Limb (tissue), 2 donors: ENCODE measurements around the gene COA1.
"Not testable (repeated sequence)": the region's sequence is repeated elsewhere in the genome, so short reads cannot be mapped to it uniquely, and the experiment has no call there.

Experiments
- DNase-seq, 2 donors: peaks; one replicate each; pipeline ENCODE4 v3.0.0-alpha.2; 2016; ENCODE audit errors: extremely low spot score in 2 of 2

COA1 gene

GRCh38 chr7:43691611-43692010, 37.7 kb downstream of the COA1 start:
- DNase-seq = no peak

DNA sequence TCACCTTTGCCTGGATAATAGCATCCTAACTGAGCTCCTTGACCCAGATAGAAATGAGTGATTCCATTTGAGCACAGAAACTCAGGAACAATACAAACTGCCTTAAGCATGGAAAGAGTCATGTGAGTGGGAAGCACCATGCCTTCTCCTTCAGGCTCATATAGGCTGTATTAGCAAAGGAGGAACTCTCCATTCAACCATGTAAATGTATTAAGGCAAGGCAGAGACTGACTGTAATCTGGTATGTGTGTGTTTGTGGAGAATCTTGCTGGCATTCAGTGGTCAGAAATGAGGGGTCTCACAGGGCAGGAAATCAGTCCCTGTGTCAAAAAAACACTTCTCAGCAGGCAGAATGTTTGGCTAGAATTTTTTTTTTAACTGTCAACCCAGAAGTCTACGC, 40.2 kb downstream of the COA1 start:
- DNase-seq = no peak

DNA sequence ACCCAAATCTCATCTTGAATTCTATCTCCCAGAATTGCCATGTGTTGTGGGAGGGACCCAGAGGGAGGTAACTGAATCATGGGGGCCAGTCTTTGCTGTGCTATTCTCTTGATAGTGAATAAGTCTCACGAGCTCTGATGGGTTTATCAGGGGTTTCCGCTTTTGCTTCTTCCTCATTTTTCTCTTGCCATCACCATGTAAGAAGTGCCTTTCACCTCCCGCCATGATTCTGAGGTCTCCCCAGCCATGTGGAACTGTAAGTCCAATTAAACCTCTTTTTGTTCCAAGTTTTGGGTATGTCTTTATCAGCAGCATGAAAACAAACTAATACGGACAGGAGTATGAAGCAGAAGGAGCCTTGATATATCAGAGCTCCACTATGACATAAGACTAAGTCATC, 41.5 kb downstream of the COA1 start:
- not testable (repeated sequence) for DNase-seq

- no peak for DNase-seq
Measured at GRCh38 chr7:43686991-43687390, 42.3 kb downstream of the COA1 start.

DNA sequence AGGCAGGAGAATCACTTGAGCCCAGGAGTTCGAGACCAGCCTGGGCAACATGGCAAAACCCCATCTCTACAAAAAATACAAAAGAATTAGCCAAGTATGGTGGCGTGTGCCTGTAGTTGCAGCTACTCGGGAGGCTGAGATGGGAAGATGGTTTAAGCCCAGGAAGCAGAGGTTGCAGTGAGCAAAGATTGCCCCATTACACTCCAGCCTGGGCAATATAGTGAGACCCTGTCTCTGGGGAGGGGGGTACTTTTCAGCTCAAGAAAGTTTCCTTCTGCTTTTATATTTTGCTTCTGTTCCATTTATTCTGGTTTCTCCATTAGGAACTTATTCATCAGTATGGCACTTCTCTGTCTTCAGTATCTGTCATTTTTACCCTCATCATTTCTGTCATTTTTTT, 48.6 kb downstream of the COA1 start:
- no peak for DNase-seq

DNA sequence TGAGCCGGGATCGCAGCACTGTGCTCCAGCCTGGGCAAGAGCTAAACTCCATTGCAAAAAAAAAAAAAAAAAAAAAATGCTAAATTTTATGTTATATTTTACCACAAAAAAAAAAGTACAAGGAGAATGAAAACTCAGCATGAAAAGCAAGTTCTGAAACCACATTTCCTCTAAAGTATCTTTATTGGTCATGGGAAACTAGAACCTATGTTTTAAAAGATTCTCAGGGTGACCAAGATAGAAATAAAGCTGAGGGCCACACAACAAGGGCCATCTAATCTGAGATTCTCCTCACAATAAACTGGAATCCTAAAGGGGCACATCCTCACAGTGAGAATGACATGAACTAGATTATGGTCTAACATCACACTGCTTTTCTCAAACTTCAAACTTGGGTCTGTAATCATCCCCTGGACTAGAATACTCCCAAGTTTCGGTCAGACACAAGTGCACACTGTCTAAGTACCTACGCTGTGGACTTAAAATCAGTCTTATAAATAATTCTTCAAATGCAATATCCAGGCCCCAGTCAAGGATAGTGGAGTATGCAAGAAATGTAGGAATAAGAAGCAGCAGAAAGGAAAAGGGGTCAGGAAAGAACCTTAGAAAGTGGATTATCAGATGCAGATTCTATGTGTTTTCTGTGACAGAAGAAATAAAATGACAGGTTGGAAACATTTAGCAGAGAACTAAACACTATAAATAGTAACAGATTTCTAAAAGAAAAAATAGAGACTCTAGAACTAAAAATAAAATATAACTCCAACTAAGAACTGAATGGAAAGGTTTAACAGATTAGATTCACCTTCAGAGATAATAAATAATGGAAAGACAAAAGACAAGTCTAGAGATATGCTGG, 49.9 kb downstream of the COA1 start:
- no peak for DNase-seq

DNA sequence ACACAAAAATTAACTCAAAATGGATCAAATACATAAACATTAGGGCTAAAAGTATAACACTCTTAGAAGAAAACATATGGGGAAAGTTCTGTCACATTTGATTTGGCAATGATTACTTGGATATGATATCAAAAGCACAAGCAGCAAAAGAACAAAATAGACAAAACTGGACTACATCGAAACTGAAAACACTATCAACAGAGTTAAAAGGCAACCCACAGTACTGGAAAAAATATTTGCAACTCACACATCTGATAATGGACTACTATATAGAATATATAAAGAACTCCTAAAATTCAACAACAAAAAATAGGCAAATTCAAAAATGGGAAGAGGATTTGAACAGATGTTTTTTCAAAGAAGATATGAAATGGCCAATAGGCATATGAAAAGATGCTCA, 51.0 kb downstream of the COA1 start:
- no peak for DNase-seq

DNA sequence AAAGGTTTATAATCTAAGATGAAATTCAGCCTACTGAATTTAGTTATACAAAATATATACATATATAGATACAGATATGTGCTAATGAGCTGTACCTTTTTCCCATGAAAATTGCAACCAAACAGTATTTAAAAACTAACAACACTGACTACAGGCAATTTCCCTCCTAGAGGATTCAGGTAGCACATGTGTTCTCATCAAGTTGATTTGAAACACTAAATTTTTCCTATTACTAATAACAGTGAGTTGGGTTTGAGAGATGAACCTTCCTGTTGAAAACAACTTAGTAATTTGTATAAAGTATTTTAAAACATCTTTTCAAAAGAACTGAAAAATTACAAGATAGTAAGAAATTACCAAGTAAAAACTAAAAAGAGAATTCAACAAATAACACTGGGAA, 51.5 kb downstream of the COA1 start:
- DNase-seq = no peak

DNA sequence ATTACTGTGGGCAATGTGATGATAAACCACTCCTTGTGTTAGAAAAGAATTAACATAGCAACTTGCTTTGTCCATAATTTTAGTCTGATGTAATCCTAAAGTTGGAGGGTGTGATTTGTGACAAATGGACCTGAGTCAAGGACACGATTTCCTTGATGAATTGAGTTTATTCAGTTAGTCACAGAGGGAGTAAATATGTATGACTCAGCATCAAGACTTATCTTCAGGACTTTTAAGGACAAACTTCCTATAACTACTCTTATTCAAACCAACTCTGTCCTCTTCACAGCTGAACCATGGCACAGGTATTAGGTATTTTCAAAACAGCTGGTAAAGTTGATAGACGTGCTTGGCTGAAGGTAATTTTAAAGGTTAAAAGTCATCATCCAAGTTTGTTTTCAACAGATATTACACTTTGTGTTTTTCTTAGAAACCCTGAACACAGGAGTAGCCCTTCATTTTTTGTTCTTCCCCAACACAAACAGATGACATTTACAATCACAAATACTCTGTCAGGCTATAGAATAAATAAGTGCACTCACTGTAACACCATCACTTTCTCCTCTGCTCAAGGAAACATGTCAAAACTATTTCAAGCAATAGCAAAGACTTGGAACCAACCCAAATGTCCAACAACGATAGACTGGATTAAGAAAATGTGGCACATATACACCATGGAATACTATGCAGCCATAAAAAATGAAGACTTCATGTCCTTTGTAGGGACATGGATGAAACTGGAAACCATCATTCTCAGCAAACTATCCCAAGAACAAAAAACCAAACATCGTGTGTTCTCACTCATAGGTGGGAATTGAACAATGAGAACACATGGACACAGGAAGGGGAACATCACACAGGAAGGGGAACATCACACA, 54.5 kb downstream of the COA1 start:
- DNase-seq = no peak

DNA sequence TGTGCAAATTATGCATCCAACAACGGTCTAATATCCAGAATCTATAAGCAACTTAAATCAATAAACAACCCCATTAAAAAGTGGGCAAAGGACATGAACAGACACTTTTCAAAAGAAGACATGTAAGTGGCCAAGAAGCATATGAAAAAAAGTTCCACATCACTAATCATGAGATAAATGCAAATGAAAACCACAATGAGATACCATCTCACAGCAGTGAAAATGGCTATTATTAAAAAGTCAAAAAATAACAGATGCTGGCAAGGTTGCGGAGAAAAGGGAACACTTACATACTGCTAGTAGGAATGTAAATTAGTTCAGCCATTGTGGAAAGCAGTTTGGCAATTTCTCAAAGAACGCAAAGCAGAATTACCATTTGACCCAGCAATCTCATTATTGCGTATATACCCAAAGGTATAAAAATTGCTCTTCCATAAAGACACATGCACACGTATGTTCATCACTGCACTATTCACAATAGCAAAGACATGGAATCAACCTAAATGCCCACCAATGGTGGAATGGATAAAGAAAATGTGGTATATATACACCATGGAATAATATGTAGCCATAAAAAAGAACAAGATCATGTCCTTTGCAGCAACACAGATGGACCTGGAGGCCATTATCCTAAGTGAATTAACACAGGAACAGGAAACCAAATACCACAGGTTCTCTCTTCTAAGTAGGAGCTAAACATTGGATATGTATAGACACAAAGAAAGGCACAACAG, 55.9 kb downstream of the COA1 start:
- DNase-seq = not testable (repeated sequence)

GRCh38 chr7:43671521-43671920, 57.8 kb downstream of the COA1 start:
- DNase-seq = no peak

DNA sequence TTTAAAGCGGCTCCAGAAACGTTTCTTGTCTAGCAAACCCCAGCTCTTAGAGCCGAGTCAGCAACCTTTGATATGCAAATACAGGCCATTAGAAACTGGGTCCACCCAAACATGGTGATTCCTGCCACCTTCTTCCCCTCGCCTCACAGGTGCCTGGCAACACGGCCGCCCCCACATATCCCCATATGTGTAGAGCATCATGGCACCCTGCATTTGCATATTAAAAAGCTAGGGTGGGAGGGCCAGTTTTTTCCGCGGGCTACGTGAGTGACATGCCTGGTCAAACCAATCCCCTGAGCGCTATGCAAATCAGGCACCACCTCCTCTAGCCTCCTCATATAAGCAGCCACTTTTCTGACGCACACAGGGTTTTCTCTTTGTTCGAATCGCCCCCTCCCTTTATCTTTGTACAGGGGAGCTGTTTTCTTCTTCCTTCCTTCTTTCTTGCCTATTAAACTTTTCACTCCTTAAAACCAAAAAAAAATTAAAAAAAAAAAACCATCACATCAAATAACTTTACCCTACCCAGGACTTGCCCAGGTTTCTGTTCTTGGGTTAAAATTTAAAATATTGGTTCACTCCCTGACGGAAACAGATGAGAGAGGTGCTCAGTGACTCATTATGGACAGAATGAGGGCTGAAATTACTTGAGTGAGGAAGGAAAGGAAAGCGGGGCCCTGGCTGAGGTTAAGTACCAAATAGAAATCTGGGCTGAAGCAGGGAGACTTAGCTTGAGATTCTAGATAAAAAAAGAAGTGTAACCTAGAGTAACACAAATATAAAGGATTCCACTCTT, 59.8 kb downstream of the COA1 start:
- DNase-seq = no peak

GRCh38 chr7:43668035-43668434, 61.3 kb downstream of the COA1 start:
- no peak for DNase-seq

GRCh38 chr7:43666938-43667337, 62.4 kb downstream of the COA1 start:
- DNase-seq = no peak

- DNase-seq = no peak
Measured at GRCh38 chr7:43664681-43665080, 64.6 kb downstream of the COA1 start.

GRCh38 chr7:43660141-43660540, 69.2 kb downstream of the COA1 start:
- no peak for DNase-seq

DNA sequence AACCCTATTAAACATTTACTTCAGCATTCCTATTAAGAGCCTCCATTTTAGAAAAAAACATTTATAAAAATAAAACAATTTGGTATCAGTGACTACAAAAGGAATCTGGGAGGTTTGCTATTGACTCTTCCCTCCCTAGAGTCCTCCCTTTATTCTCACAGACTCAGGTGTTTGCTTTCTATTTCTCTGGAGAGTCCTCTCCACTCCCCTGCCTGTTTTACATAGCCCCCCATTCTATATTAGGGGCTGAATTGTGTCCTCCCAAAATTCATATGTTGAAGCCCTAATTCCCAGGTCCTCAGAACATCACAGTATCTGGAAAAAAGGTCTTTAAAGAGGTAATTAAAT, 69.8 kb downstream of the COA1 start:
- no peak for DNase-seq

DNA sequence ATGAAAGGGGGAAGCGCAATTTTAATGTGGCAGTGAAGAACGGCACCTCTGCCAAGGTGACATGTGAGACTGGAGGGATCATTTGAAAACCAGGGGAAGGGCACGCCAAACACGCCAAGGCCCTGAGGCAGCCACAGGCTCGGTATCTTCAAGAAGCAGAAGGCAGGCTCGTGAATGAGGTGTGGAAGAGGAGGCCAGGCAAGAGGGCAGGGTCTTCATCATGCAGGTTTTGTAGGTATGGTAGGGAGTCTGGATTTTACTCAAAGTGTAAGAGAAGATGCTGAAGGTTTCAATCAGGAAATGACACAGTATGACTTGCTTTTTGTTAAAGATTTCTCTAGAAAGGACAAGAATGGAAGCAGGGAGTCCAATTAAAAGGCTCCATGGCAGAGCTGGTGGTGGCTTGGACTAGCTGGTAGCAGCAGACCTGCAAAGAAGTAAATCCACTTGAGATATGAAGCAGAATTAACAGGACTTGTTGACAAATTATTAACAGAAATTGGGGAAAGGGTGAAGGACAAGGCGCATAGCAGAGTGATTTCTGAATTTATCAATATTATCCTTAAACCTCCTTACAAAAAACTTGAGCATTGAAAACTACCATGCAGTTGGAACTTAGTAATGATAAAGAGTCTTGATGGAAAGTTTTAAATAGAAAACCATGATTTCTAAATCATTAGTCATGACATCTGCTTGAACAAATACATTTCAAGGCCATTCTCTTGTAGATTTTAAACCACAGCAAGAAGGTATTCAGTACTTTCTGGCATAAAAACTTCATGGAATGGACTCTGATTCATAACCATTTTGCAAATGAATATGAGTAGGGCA, 70.4 kb downstream of the COA1 start:
- DNase-seq = no peak

DNA sequence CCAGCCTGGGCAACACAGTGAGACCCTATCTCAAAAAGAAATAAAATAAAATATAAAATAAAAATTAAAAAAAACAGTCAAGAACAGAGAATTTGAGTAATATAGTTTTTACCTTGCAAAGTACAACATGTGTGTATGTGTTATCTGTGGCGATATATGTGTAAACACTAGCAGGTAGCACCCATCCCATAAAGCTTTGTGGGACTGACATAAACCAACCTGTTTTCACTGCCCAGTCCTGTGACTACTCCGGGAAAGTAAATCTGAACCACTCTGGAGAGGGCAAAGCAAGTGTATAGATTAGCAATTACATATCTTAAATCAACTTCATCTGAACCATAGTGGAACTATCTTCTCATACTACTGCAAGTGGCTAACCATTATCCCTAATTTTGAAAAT, 72.3 kb downstream of the COA1 start:
- DNase-seq = no peak

DNA sequence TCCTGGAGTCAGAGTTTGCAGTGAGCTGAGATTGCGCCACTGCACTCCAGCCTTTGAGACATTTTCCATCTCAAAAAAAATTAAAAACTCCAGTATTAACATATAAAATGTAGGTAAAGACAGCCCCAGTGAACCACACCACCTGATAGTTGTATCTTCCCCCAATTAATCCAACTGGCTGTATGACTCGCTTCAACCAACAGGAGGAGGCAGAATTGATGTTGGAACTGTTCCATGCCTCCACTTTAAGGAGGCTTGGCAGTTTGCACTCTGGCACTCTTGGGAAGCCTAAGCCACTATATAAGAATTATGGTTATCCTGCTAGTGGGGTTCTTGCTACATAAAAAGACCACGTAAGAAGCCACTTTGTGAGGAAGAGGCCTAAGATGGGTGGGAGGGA, 73.7 kb downstream of the COA1 start:
- DNase-seq = no peak
